ENCODE measurements around the gene RAB20. TPM values are rescaled to one million over a fixed set of nuclear protein-coding genes. Genes with fewer than 3 reads are reported as not detected.

Gene RAB20
- total and polyA plus RNA-seq, 9 of the 15 experiments (the other 6 are each of a cell fraction or from before 2014, with no cell fraction given) = 0.62 to 9.2 (median 5.4) TPM

DNA sequence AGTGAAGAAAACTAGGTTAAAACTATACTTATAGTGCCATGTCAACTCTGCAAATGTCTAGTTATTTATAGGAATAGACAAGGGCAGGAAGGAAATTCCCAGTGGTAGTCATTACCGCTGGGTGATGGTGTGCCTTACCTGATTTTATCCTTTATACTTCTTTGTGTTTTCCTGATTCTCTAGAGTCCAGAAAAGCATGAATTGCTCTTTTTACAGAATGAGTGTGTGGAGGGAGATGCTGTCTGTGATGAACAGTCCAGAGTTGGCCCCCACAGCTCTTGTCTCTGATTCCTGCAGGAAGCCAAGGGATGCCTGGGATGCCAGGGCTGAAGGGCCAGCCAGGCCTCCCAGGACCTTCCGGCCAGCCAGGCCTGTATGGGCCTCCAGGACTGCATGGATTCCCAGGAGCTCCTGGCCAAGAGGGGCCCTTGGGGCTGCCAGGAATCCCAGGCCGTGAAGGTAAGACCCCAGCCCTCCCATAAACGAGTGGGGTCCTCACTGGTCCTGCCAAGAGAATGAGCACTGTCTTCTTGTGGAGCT is 83.7 kb downstream of the RAB20 start:
- Histone ChIP-seq H3K79me2 (ENCODE audit: control insufficient read depth, insufficient read depth, low read length) (no peaks in the 10 kb centered on the region), H3K9me3 (replicated peaks; ENCODE audit: control insufficient read depth, insufficient read depth, low read depth, low read length) (no peaks in the 10 kb centered on the region), H4K20me1 (replicated peaks; ENCODE audit: control insufficient read depth, insufficient read depth, low read length) (no peaks in the 10 kb centered on the region), H2AFZ (ENCODE audit: low read depth, low read length) (no peak overlapping the region), H3K4me1 (replicated peaks in 1 of 2; ENCODE audit: control insufficient read depth in 2 of 2, insufficient read depth in 2 of 2, low read length in 2 of 2) (peaks cover 18 to 38% of the 10 kb centered on the region in 2 experiments; a peak in 4 of 5 replicates), H3K27me3 (ENCODE audit: control insufficient read depth in 2 of 2, insufficient read depth in 2 of 2, low read length in 2 of 2) (peaks cover 0 to 14% of the 10 kb centered on the region in 2 experiments; a peak in 2 of 5 replicates), H3K36me3 (ENCODE audit: control insufficient read depth, insufficient read depth, low read length) (no peaks in the 10 kb centered on the region), H3K9ac (ENCODE audit: insufficient read depth in 1 of 2, low read depth in 2 of 2, low read length in 2 of 2) (no peak overlapping the region; a peak in 1 of 4 replicates), H3K4me2 (ENCODE audit: insufficient read depth, low read length) (no peak overlapping the region), H3K9me1 (ENCODE audit: control insufficient read depth, insufficient read depth, low read length) (peaks cover under 1% of the 10 kb centered on the region), H3K27ac (ENCODE audit: extremely low read depth, low read depth, low read length) (no peak overlapping the region), H3K4me3 (no peak overlapping the region)
- WGBS (ENCODE audit: insufficient coverage, low coverage, missing lambda C conversion rate) = 20% methylated on average over 2 of the region's 4 CpGs
- DNase-seq (ENCODE audit: extremely low read depth in 1 of 4, low spot score in 3 of 4) (no peak), ATAC-seq (no peak), FAIRE-seq (no peak)
- BruUV-seq (replicated peaks) = no TSS peak
- ChIA-PET CTCF (ENCODE audit: low intra/inter-chr PET ratio) (no interaction called here), POLR2A (no interaction called here)
- TF ChIP-seq MED1 (CRISPR knock-in tag; IDR thresholded peaks at IDR 0.05; ENCODE audit: borderline replicate concordance) (no peak), PHB (CRISPR knock-in tag; IDR thresholded peaks at IDR 0.05) (no peak)
- in situ Hi-C loops (cut with MboI) (no loop called here), intact Hi-C loops (cut with micrococcal nuclease) (no loop called here)

DNA sequence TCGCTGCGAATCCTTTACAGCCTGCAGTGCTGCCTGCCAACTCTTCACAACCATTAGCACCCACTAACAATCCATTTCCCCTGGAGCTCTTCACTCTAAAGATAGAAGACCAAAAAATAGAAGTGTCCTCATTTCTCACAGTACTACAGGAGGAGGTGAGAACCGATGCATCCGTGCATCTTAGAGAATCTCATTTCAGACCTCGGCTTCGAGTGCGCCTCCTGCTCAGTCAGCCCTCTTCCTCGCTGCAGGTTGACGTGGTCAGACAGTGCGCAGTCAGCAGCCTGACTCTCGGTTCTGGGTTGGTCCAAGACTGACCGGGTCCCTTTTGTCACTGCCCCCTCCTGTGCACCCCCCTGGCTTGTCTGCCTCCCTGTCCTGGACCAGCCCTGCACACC is 85.3 kb downstream of the RAB20 start:
- no peaks in the 10 kb centered on the region for H3K36me3 ChIP-seq (ENCODE audit: control insufficient read depth, insufficient read depth, low read length)
- intact Hi-C loops (cut with micrococcal nuclease) (no loop called here), in situ Hi-C loops (cut with MboI) (no loop called here)
- FAIRE-seq (no peak), ATAC-seq (no peak), DNase-seq (ENCODE audit: extremely low read depth in 1 of 4, low spot score in 3 of 4) (no peak)
- H3K27me3 ChIP-seq (ENCODE audit: control insufficient read depth in 2 of 2, insufficient read depth in 2 of 2, low read length in 2 of 2) = peaks cover 0 to 8% of the 10 kb centered on the region in 2 experiments; a peak in 2 of 5 replicates
- H3K9me3 ChIP-seq (replicated peaks; ENCODE audit: control insufficient read depth, insufficient read depth, low read depth, low read length) = no peaks in the 10 kb centered on the region
- H3K4me2 ChIP-seq (ENCODE audit: insufficient read depth, low read length) = 0 out of 2 replicates have a peak overlapping the region, but pooled peaks have one; percentile 46
- H3K27ac ChIP-seq (ENCODE audit: extremely low read depth, low read depth, low read length) = no peak overlapping the region
- H3K79me2 ChIP-seq (ENCODE audit: control insufficient read depth, insufficient read depth, low read length) = no peaks in the 10 kb centered on the region
- BruUV-seq (replicated peaks) = no TSS peak
- no peak overlapping the region for H3K4me3 ChIP-seq
- POLR2A ChIA-PET = no interaction called here
- H3K9ac ChIP-seq (ENCODE audit: insufficient read depth in 1 of 2, low read depth in 2 of 2, low read length in 2 of 2) = peak overlapping the region in 1 of 2 experiments; percentile 48; a peak in 1 of 4 replicates
- no peaks in the 10 kb centered on the region for H4K20me1 ChIP-seq (replicated peaks; ENCODE audit: control insufficient read depth, insufficient read depth, low read length)
- 57% methylated on average over 12 of the region's 12 CpGs for WGBS (ENCODE audit: insufficient coverage, low coverage, missing lambda C conversion rate)
- H3K4me1 ChIP-seq (replicated peaks in 1 of 2; ENCODE audit: control insufficient read depth in 2 of 2, insufficient read depth in 2 of 2, low read length in 2 of 2) = peaks cover 22 to 51% of the 10 kb centered on the region in 2 experiments; a peak in 4 of 5 replicates
- CTCF ChIA-PET (ENCODE audit: low intra/inter-chr PET ratio) = no interaction called here
- H3K9me1 ChIP-seq (ENCODE audit: control insufficient read depth, insufficient read depth, low read length) = no peaks in the 10 kb centered on the region
- H2AFZ ChIP-seq (ENCODE audit: low read depth, low read length) = no peak overlapping the region
- TF ChIP-seq, protein P1, sequence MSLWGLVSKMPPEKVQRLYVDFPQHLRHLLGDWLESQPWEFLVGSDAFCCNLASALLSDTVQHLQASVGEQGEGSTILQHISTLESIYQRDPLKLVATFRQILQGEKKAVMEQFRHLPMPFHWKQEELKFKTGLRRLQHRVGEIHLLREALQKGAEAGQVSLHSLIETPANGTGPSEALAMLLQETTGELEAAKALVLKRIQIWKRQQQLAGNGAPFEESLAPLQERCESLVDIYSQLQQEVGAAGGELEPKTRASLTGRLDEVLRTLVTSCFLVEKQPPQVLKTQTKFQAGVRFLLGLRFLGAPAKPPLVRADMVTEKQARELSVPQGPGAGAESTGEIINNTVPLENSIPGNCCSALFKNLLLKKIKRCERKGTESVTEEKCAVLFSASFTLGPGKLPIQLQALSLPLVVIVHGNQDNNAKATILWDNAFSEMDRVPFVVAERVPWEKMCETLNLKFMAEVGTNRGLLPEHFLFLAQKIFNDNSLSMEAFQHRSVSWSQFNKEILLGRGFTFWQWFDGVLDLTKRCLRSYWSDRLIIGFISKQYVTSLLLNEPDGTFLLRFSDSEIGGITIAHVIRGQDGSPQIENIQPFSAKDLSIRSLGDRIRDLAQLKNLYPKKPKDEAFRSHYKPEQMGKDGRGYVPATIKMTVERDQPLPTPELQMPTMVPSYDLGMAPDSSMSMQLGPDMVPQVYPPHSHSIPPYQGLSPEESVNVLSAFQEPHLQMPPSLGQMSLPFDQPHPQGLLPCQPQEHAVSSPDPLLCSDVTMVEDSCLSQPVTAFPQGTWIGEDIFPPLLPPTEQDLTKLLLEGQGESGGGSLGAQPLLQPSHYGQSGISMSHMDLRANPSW (CRISPR knock-in tag; IDR thresholded peaks at IDR 0.05) = no peak
- no peak for TF ChIP-seq ZNF764 (CRISPR knock-in tag; IDR thresholded peaks at IDR 0.05; ENCODE audit: low read depth)
- TF ChIP-seq, protein P2, sequence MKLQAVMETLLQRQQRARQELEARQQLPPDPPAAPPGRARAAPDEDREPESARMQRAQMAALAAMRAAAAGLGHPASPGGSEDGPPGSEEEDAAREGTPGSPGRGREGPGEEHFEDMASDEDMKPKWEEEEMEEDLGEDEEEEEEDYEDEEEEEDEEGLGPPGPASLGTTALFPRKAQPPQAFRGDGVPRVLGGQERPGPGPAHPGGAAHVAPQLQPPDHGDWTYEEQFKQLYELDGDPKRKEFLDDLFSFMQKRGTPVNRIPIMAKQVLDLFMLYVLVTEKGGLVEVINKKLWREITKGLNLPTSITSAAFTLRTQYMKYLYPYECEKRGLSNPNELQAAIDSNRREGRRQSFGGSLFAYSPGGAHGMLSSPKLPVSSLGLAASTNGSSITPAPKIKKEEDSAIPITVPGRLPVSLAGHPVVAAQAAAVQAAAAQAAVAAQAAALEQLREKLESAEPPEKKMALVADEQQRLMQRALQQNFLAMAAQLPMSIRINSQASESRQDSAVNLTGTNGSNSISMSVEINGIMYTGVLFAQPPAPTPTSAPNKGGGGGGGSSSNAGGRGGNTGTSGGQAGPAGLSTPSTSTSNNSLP (IDR thresholded peaks at IDR 0.05; ENCODE audit: borderline replicate concordance, low read depth, low read length) = no peak
- no peak for TF ChIP-seq ETV6 (IDR thresholded peaks at IDR 0.05; ENCODE audit: borderline replicate concordance in 1 of 2, low read depth in 2 of 2, low read length in 1 of 2)
- no peak for TF ChIP-seq ETV6 (CRISPR knock-in tag; IDR thresholded peaks at IDR 0.05; ENCODE audit: borderline replicate concordance)
- TF ChIP-seq BRD9 (IDR thresholded peaks at IDR 0.05; ENCODE audit: low read depth, partially characterized antibody) = no peak
- TF ChIP-seq POU5F1 (IDR thresholded peaks at IDR 0.05; ENCODE audit: borderline replicate concordance, low read depth, low read length, partially characterized antibody) = no peak
